Calu3 (cell line): ENCODE data around the gene LHFPL6. TPM values are rescaled to one million over a fixed set of nuclear protein-coding genes. Genes with fewer than 3 reads are reported as not detected.

ENCODE experiments used
- BruUV-seq: library from RNA; stranded (reverse); fragments of 400-500 nt; replicated peaks from 2 replicates; lab custom pipeline; 2021; lab: Mats Ljungman, UMichigan
- CTCF ChIA-PET: fragments of 300-600 bp; sonication (Branson Sonifier 250); formaldehyde crosslinking; loops from one replicate; lab custom pipeline; 2022; ENCODE audit warnings: antibody characterized with exemption; lab: Charles Lee
- DNase-seq: peaks from one replicate; pipeline ENCODE4 v3.0.0; 2022
- H3K27ac Mint-ChIP-seq: one replicate; pipeline ENCODE4 v1.8.0; 2022; ENCODE audit warnings: mixed read lengths; ENCODE audit not compliant: unreplicated experiment
- H3K27me3 Mint-ChIP-seq: one replicate; pipeline ENCODE4 v1.8.0; 2022; ENCODE audit warnings: mixed read lengths; ENCODE audit not compliant: unreplicated experiment
- H3K36me3 Mint-ChIP-seq: one replicate; pipeline ENCODE4 v1.8.0; 2022; ENCODE audit warnings: mild to moderate bottlenecking, moderate library complexity, mixed read lengths; ENCODE audit not compliant: insufficient read depth, unreplicated experiment
- H3K4me1 Mint-ChIP-seq: one replicate; pipeline ENCODE4 v1.8.0; 2022; ENCODE audit warnings: mild to moderate bottlenecking, low read depth, mixed read lengths; ENCODE audit not compliant: unreplicated experiment
- H3K4me3 Mint-ChIP-seq: one replicate; pipeline ENCODE4 v1.8.0; 2022; ENCODE audit warnings: mild to moderate bottlenecking, low read depth, moderate library complexity, mixed read lengths; ENCODE audit not compliant: unreplicated experiment
- H3K9me3 Mint-ChIP-seq: one replicate; pipeline ENCODE4 v1.8.0; 2022; ENCODE audit warnings: low read depth, mixed read lengths; ENCODE audit not compliant: unreplicated experiment
- CTCF ChIP-seq: fragments of 200-600 bp; IDR thresholded peaks from one replicate; pipeline ENCODE4 v1.8.0; 2022; ENCODE audit warnings: antibody characterized with exemption; ENCODE audit not compliant: unreplicated experiment
- intact Hi-C: fragments of 100-400 bp; cut with micrococcal nuclease; formaldehyde crosslinking; loops from one replicate; pipeline ENCODE4 v1.10.0; 2022; ENCODE audit not compliant: unreplicated experiment
- total RNA-seq: library from RNA; stranded (reverse); gene quantifications from 2 replicates; pipeline ENCODE4 v1.2.3, GENCODE V29; 2022

LHFPL6 gene
- total RNA-seq, 1 experiment from 2014 or later = not detected

- H3K4me3 Mint-ChIP-seq = no peak overlapping the region
- no peaks in the 10 kb centered on the region for H3K4me1 Mint-ChIP-seq
- DNase-seq = no peak
- no peak for TF ChIP-seq CTCF
- CTCF ChIA-PET = no interaction called here
- BruUV-seq = no TSS peak
- no peak overlapping the region for H3K27ac Mint-ChIP-seq
- peaks cover 14% of the 10 kb centered on the region for H3K27me3 Mint-ChIP-seq
- no peaks in the 10 kb centered on the region for H3K9me3 Mint-ChIP-seq
- no peaks in the 10 kb centered on the region for H3K36me3 Mint-ChIP-seq
- intact Hi-C loops = no loop called here
Measured at GRCh38 chr13:39310961-39311360, 292.0 kb downstream of the LHFPL6 start.

- Mint-ChIP-seq H3K4me1 (no peaks in the 10 kb centered on the region), H3K36me3 (no peaks in the 10 kb centered on the region), H3K27ac (no peak overlapping the region), H3K4me3 (no peak overlapping the region), H3K27me3 (peaks cover 14% of the 10 kb centered on the region), H3K9me3 (no peaks in the 10 kb centered on the region)
- BruUV-seq = no TSS peak
- DNase-seq = no peak
- TF ChIP-seq CTCF = no peak
- CTCF ChIA-PET = interaction anchor here (0.5 kb wide), 1 partner anchor 351 kb away, joined by 5 read pairs; no protein-coding TSS in a partner anchor
- intact Hi-C loops = no loop called here
Measured at GRCh38 chr13:39306639-39307589, 296.1 kb downstream of the LHFPL6 start.

DNA sequence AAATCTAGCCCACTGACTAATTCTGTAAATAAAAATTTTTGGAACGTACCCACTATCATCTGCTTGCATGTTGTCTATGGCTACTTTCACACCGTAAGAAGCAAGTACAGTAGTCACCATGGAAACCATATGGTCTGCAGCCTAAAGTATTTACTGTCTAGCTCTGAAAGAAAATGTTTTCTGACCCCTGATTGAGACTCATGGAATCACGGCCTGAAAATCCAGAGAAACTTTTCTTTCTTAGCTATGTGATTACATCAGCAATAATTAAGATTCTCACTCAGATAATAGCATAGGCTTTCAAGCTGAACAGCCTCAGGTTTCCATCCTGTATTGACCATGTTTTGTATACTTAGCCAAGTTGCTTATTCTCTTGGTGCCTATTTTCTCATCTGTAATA lies 300.2 kb downstream of the LHFPL6 start:
- no TSS peak for BruUV-seq
- Mint-ChIP-seq H3K27ac (no peak overlapping the region), H3K4me1 (no peaks in the 10 kb centered on the region), H3K27me3 (peaks cover 14% of the 10 kb centered on the region), H3K9me3 (no peaks in the 10 kb centered on the region), H3K36me3 (no peaks in the 10 kb centered on the region), H3K4me3 (no peak overlapping the region)
- no peak for TF ChIP-seq CTCF
- DNase-seq = no peak
- intact Hi-C loops = no loop called here
- CTCF ChIA-PET = no interaction called here

DNA sequence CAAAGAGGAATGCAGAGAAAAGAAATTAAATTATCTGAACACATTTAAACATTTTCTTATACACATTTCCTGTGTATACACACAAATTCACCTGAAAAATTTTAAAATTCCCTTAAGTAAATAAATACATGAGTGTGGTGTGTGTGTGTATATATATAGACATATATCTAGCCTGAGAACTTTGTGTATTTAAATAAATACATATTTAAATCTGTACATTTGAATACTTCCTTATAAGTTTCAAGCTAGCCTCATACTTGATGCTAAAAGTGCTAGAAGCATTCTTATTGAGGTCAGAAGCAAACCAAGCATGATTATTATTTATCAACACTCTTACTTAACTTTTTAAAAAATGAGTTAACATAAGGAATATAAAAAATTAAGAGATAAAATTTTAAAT lies 304.0 kb downstream of the LHFPL6 start:
- no TSS peak for BruUV-seq
- TF ChIP-seq CTCF = no peak
- intact Hi-C loops = no loop called here
- DNase-seq = no peak
- Mint-ChIP-seq H3K27me3 (no peaks in the 10 kb centered on the region), H3K36me3 (no peaks in the 10 kb centered on the region), H3K4me1 (no peaks in the 10 kb centered on the region), H3K9me3 (no peaks in the 10 kb centered on the region), H3K27ac (no peak overlapping the region), H3K4me3 (no peak overlapping the region)
- CTCF ChIA-PET = no interaction called here
